Neural cell (in vitro differentiated cells): Measurements from ENCODE around the gene ARHGEF26. TPM values are rescaled to one million over a fixed set of nuclear protein-coding genes. Genes with fewer than 3 reads are reported as not detected.

Experiments used
- H2AFZ ChIP-seq: fragments of 200-600, 300-800 bp; sonication (generic), shearing (Covaris generic); 2 replicates; pipeline ENCODE4 v1.6.0; 2014; ENCODE audit warnings: low read depth, mild to moderate bottlenecking, antibody characterized with exemption, low read length, moderate library complexity
- H3F3A ChIP-seq: fragments of 200-600 bp; shearing (Covaris generic); 2 replicates; pipeline ENCODE4 v1.6.1; 2016; ENCODE audit warnings: mild to moderate bottlenecking, moderate library complexity, mixed read lengths, antibody characterized with exemption, low read length; ENCODE audit not compliant: insufficient read depth, poor library complexity, severe bottlenecking
- H3K27ac ChIP-seq: fragments of 200-600, 300-800 bp; sonication (generic), shearing (Covaris generic); 2 replicates; pipeline ENCODE4 v1.5.1; 2014; ENCODE audit warnings: mild to moderate bottlenecking, low read length, moderate library complexity
- H3K27me3 ChIP-seq: fragments of 300-800, 200-600 bp; sonication (generic), shearing (Covaris generic); 2 replicates; pipeline ENCODE4 v1.6.0; 2014; ENCODE audit warnings: mild to moderate bottlenecking, low read depth, low read length, moderate library complexity; ENCODE audit not compliant: insufficient read depth
- H3K36me3 ChIP-seq: fragments of 300-800, 200-600 bp; sonication (generic), shearing (Covaris generic); 2 replicates; pipeline ENCODE4 v1.5.1; 2014; ENCODE audit warnings: mild to moderate bottlenecking, antibody characterized with exemption, low read length, moderate library complexity; ENCODE audit not compliant: insufficient read depth
- H3K4me2 ChIP-seq: fragments of 300-800, 200-600 bp; sonication (generic), shearing (Covaris generic); 2 replicates; pipeline ENCODE4 v1.6.0; 2014; ENCODE audit warnings: mild to moderate bottlenecking, low read length
- H3K4me3 ChIP-seq: fragments of 300-800, 200-600 bp; sonication (generic), shearing (Covaris generic); 2 replicates; pipeline ENCODE4 v1.5.1; 2014; ENCODE audit warnings: mild to moderate bottlenecking, low read length, moderate library complexity
- H3K79me2 ChIP-seq: fragments of 200-600 bp; shearing (Covaris generic); replicated peaks from 2 replicates; pipeline ENCODE4 v1.6.0; 2014; ENCODE audit warnings: mild to moderate bottlenecking, low read length, moderate library complexity; ENCODE audit not compliant: insufficient read depth
- H3K9ac ChIP-seq: fragments of 300-800, 200-600 bp; sonication (generic), shearing (Covaris generic); 2 replicates; pipeline ENCODE4 v1.6.1; 2016; ENCODE audit warnings: mild to moderate bottlenecking, low read length, mixed read lengths
- H3K9me2 ChIP-seq: fragments of 200-600 bp; shearing (Covaris generic); 2 replicates; pipeline ENCODE4 v1.6.1; 2016; ENCODE audit warnings: mild to moderate bottlenecking, low read length, mixed read lengths; ENCODE audit not compliant: insufficient read depth
- H3K9me3 ChIP-seq: fragments of 200-600, 300-800 bp; sonication (generic), shearing (Covaris generic); 2 replicates; pipeline ENCODE4 v1.6.1; 2016; ENCODE audit warnings: mild to moderate bottlenecking, mixed run types, low read length, moderate library complexity, mixed read lengths
- H4K20me1 ChIP-seq: fragments of 200-600 bp; shearing (Covaris generic); 2 replicates; pipeline ENCODE4 v1.6.1; 2016; ENCODE audit warnings: mild to moderate bottlenecking, mixed run types; ENCODE audit not compliant: insufficient read depth
- CTCF ChIP-seq: fragments of 450-650 bp; IDR thresholded peaks from 2 replicates; pipeline ENCODE4 v1.5.1; 2014; ENCODE audit warnings: antibody characterized with exemption, mild to moderate bottlenecking, moderate library complexity; ENCODE audit not compliant: poor library complexity, severe bottlenecking
- EP300 ChIP-seq: fragments of 450-650 bp; conservative IDR thresholded peaks from 2 replicates; pipeline ENCODE4 v1.6.1; 2014; ENCODE audit warnings: antibody characterized with exemption, mild to moderate bottlenecking, moderate library complexity; ENCODE audit not compliant: poor library complexity, severe bottlenecking
- EZH2 ChIP-seq: fragments of 200-600, 300-800 bp; shearing (Covaris generic), sonication (generic); IDR thresholded peaks from 2 replicates; pipeline ENCODE4 v1.6.1; 2014; ENCODE audit warnings: antibody characterized with exemption, low read length, borderline replicate concordance, mild to moderate bottlenecking; ENCODE audit not compliant: insufficient read depth, poor library complexity, severe bottlenecking
- MXI1 ChIP-seq: fragments of 450-650 bp; conservative IDR thresholded peaks from 2 replicates; pipeline ENCODE4 v1.6.1; 2014; ENCODE audit warnings: antibody characterized with exemption, mild to moderate bottlenecking; ENCODE audit not compliant: poor library complexity, severe bottlenecking
- POLR2AphosphoS5 ChIP-seq: IDR thresholded peaks from 2 replicates; pipeline ENCODE4 v1.6.1; 2012
- RAD21 ChIP-seq: fragments of 450-650 bp; conservative IDR thresholded peaks from 2 replicates; pipeline ENCODE4 v1.6.1; 2014; ENCODE audit warnings: antibody characterized with exemption, mild to moderate bottlenecking, moderate library complexity
- SMC3 ChIP-seq: fragments of 450-650 bp; conservative IDR thresholded peaks from 2 replicates; pipeline ENCODE4 v1.6.1; 2014; ENCODE audit warnings: antibody characterized with exemption, mild to moderate bottlenecking, moderate library complexity; ENCODE audit not compliant: poor library complexity
- TAF1 ChIP-seq: IDR thresholded peaks from 2 replicates; pipeline ENCODE4 v1.6.1; 2012; ENCODE audit warnings: low read depth
- polyA plus RNA-seq: library from polyadenylated mRNA; depleted of rRNA; stranded (reverse); fragments of >200 nt; gene quantifications from 2 replicates; pipeline ENCODE4 v1.2.3, GENCODE V29; 2014
- TF ChIP-seq, protein P1 (sequence below): IDR thresholded peaks from 2 replicates; pipeline ENCODE4 v1.6.1; 2012; ENCODE audit warnings: borderline replicate concordance

ARHGEF26 gene
- polyA plus RNA-seq, 1 donor from 2014 or later = 5.7 TPM

GRCh38 chr3:154273381-154273780 is 152.2 kb downstream of the ARHGEF26 start:
- peaks cover 39% of the 10 kb centered on the region for H3K36me3 ChIP-seq
- no peaks in the 10 kb centered on the region for H3K27me3 ChIP-seq
- H3F3A ChIP-seq = no peaks in the 10 kb centered on the region
- H3K9me3 ChIP-seq = no peaks in the 10 kb centered on the region
- TF ChIP-seq MXI1 (no peak), CTCF (no peak), EP300 (no peak), POLR2AphosphoS5 (no peak), SMC3 (no peak), EZH2 (no peak), TAF1 (no peak), RAD21 (no peak)
- TF ChIP-seq, protein P1, sequence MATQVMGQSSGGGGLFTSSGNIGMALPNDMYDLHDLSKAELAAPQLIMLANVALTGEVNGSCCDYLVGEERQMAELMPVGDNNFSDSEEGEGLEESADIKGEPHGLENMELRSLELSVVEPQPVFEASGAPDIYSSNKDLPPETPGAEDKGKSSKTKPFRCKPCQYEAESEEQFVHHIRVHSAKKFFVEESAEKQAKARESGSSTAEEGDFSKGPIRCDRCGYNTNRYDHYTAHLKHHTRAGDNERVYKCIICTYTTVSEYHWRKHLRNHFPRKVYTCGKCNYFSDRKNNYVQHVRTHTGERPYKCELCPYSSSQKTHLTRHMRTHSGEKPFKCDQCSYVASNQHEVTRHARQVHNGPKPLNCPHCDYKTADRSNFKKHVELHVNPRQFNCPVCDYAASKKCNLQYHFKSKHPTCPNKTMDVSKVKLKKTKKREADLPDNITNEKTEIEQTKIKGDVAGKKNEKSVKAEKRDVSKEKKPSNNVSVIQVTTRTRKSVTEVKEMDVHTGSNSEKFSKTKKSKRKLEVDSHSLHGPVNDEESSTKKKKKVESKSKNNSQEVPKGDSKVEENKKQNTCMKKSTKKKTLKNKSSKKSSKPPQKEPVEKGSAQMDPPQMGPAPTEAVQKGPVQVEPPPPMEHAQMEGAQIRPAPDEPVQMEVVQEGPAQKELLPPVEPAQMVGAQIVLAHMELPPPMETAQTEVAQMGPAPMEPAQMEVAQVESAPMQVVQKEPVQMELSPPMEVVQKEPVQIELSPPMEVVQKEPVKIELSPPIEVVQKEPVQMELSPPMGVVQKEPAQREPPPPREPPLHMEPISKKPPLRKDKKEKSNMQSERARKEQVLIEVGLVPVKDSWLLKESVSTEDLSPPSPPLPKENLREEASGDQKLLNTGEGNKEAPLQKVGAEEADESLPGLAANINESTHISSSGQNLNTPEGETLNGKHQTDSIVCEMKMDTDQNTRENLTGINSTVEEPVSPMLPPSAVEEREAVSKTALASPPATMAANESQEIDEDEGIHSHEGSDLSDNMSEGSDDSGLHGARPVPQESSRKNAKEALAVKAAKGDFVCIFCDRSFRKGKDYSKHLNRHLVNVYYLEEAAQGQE = no peak
- no peak overlapping the region for H2AFZ ChIP-seq
- no peak overlapping the region for H3K4me3 ChIP-seq
- H3K9ac ChIP-seq = no peak overlapping the region
- H3K79me2 ChIP-seq = no peaks in the 10 kb centered on the region
- no peak overlapping the region for H3K4me2 ChIP-seq
- H4K20me1 ChIP-seq = no peaks in the 10 kb centered on the region
- no peaks in the 10 kb centered on the region for H3K9me2 ChIP-seq
- H3K27ac ChIP-seq = no peak overlapping the region

DNA sequence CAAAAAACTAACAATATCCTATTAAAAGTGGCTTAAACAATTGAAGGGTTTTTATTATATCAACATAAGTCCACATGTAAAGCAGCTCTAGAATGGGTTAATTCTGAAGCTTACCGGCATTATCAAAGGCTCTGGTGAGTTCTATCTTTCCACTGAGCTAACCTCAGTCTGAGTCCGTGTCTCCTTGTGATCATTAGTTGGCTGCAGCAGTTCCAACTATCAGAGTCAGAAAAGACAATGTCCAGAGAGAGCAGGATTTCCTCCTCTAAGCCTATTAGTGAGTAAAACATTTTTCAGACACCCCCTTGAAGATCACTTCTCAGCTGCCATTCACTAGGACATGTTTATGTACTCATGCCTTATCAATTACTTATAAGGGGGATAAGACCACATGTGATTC is 153.2 kb downstream of the ARHGEF26 start:
- no peak overlapping the region for H2AFZ ChIP-seq
- no peak overlapping the region for H3K27ac ChIP-seq
- H3K9ac ChIP-seq = no peak overlapping the region
- H3K79me2 ChIP-seq = no peaks in the 10 kb centered on the region
- no peaks in the 10 kb centered on the region for H4K20me1 ChIP-seq
- peaks cover 34% of the 10 kb centered on the region for H3K36me3 ChIP-seq
- H3K4me2 ChIP-seq = no peak overlapping the region
- no peaks in the 10 kb centered on the region for H3F3A ChIP-seq
- H3K27me3 ChIP-seq = no peaks in the 10 kb centered on the region
- H3K9me2 ChIP-seq = no peaks in the 10 kb centered on the region
- no peak for TF ChIP-seq SMC3
- no peak for TF ChIP-seq MXI1
- TF ChIP-seq EZH2 = no peak
- TF ChIP-seq EP300 = no peak
- TF ChIP-seq, protein P1 = no peak
- TF ChIP-seq RAD21 = no peak
- TF ChIP-seq TAF1 = no peak
- no peak for TF ChIP-seq CTCF
- H3K4me3 ChIP-seq = no peak overlapping the region
- H3K9me3 ChIP-seq = no peaks in the 10 kb centered on the region
